ENCODE results near the gene SLC7A10.

SLC7A10 gene

GRCh38 chr19:33207040-33207620, 18.5 kb downstream of the SLC7A10 start:
- no peak overlapping the region for H3K4me3 ChIP-seq (ENCODE audit: low read depth, low read length)
- no peak for TF ChIP-seq CTCF (IDR thresholded peaks at IDR 0.05; ENCODE audit: low read depth, low read length, missing control alignments)
- DNase-seq (ENCODE audit: low read depth), result no peak

- DNase-seq (ENCODE audit: low read depth), result no peak
- H3K4me3 ChIP-seq (ENCODE audit: low read depth, low read length), result no peak overlapping the region
- TF ChIP-seq CTCF (IDR thresholded peaks at IDR 0.05; ENCODE audit: low read depth, low read length, missing control alignments), result no peak
These were observed 19.2 kb downstream of the SLC7A10 start for GRCh38 chr19:33206261-33207039.

- no peak overlapping the region for H3K4me3 ChIP-seq (ENCODE audit: low read depth, low read length)
- no peak for TF ChIP-seq CTCF (IDR thresholded peaks at IDR 0.05; ENCODE audit: low read depth, low read length, missing control alignments)
- DNase-seq (ENCODE audit: low read depth), result no peak
These were observed 20.0 kb downstream of the SLC7A10 start for GRCh38 chr19:33205531-33206260.

- TF ChIP-seq CTCF (IDR thresholded peaks at IDR 0.05; ENCODE audit: low read depth, low read length, missing control alignments), result no peak
- H3K4me3 ChIP-seq (ENCODE audit: low read depth, low read length), result no peak overlapping the region
- no peak for DNase-seq (ENCODE audit: low read depth)
These were observed 20.5 kb downstream of the SLC7A10 start for GRCh38 chr19:33205110-33205509.

GRCh38 chr19:33204136-33204973, 21.3 kb downstream of the SLC7A10 start:
- no peak overlapping the region for H3K4me3 ChIP-seq (ENCODE audit: low read depth, low read length)
- no peak for DNase-seq (ENCODE audit: low read depth)
- TF ChIP-seq CTCF (IDR thresholded peaks at IDR 0.05; ENCODE audit: low read depth, low read length, missing control alignments), result no peak

GRCh38 chr19:33203529-33203928, 22.1 kb downstream of the SLC7A10 start:
- no peak for TF ChIP-seq CTCF (IDR thresholded peaks at IDR 0.05; ENCODE audit: low read depth, low read length, missing control alignments)
- DNase-seq (ENCODE audit: low read depth), result no peak

More at GRCh38 chr19:33203529-33203928, 22.1 kb downstream of the SLC7A10 start:
- no peak overlapping the region for H3K4me3 ChIP-seq (ENCODE audit: low read depth, low read length)
